Measurements from ENCODE around the gene PHF1. TPM values are rescaled to one million over a fixed set of nuclear protein-coding genes. Genes with fewer than 3 reads are reported as not detected.
A peak's percentile ranks its signal among the peaks of the same experiment; 100 is the strongest.
"Not testable (repeated sequence)": the region's sequence is repeated elsewhere in the genome, so short reads cannot be mapped to it uniquely, and the experiment has no call there.

Gene PHF1
- total RNA-seq, 4 donors from 2014 or later, result 68.5 to 91.5 (median 84.9) TPM

- no peak overlapping the region for H3K4me3 ChIP-seq
- TF ChIP-seq POLR2AphosphoS5 (IDR thresholded peaks at IDR 0.05) (no peak), POLR2A (IDR thresholded peaks at IDR 0.05; ENCODE audit: low read depth) (no peak), EP300 (IDR thresholded peaks at IDR 0.05) (no peak)
- TF ChIP-seq, protein P1, sequence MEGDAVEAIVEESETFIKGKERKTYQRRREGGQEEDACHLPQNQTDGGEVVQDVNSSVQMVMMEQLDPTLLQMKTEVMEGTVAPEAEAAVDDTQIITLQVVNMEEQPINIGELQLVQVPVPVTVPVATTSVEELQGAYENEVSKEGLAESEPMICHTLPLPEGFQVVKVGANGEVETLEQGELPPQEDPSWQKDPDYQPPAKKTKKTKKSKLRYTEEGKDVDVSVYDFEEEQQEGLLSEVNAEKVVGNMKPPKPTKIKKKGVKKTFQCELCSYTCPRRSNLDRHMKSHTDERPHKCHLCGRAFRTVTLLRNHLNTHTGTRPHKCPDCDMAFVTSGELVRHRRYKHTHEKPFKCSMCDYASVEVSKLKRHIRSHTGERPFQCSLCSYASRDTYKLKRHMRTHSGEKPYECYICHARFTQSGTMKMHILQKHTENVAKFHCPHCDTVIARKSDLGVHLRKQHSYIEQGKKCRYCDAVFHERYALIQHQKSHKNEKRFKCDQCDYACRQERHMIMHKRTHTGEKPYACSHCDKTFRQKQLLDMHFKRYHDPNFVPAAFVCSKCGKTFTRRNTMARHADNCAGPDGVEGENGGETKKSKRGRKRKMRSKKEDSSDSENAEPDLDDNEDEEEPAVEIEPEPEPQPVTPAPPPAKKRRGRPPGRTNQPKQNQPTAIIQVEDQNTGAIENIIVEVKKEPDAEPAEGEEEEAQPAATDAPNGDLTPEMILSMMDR (IDR thresholded peaks at IDR 0.05), result no peak
- no peaks in the 10 kb centered on the region for H3K36me3 ChIP-seq
- no peak for DNase-seq (ENCODE audit: extremely low spot score)
- WGBS, result 46% methylated on average over 5 of the region's 5 CpGs
- H3K27me3 ChIP-seq, result no peaks in the 10 kb centered on the region
- no peak overlapping the region for H3K27ac ChIP-seq (replicated peaks in 1 of 4)
- intact Hi-C loops (cut with DNase I), result no loop called here
- H3K9me3 ChIP-seq, result no peaks in the 10 kb centered on the region
- H3K4me1 ChIP-seq, result peaks cover 17 to 26% (median 20%) of the 10 kb centered on the region in 4 donors
These were observed 38.2 kb upstream of the PHF1 start for GRCh38 chr6:33372526-33373123.

DNA sequence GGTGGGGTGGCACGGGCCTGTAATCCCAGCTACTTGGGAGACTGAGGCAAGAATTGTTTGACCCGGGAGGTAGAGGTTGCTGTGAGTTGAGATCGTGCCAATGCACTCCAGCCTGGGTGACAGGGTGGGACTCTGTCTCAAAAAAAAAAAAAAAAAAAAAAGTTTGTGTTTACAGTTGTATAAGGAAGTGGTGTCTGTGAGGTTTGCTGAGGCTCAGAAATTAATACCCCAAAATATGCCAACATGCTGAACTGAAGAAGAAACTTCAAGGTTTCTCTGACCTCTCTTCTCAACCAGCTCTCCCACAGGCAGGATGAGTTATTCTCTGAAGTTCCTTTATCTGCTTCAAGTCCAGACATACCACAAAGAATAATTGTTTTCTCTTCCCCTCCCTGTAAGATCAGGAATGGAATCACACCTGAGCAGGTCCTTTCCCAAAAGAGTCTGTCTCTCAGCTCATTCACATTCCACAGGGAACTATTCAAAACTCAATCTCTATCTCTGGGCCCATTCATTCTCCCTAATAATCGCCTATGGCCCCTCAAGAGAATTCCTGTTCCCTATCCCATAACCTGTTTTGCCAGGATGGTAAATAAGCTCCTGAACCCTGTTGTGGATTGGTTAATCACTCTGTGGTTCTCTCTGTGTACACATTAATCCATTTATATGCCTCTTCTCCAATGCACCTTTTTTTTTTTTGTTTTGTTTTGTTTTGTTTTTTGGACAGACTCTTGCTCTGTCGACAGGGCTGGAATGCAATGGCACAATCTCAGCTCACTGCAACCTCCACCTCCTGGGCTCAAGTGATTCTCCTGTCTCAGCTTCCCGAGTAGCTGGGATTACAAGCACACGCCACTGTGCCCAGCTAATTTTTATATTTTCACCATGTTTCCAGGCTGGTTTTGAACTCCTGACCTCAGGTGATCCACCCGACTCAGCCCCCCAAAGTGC, 36.6 kb upstream of the PHF1 start:
- DNase-seq (ENCODE audit: extremely low spot score), result no peak
- H3K36me3 ChIP-seq, result no peaks in the 10 kb centered on the region
- TF ChIP-seq, protein P1 (IDR thresholded peaks at IDR 0.05), result no peak
- TF ChIP-seq POLR2A (IDR thresholded peaks at IDR 0.05; ENCODE audit: low read depth) (no peak), EP300 (IDR thresholded peaks at IDR 0.05) (no peak), POLR2AphosphoS5 (IDR thresholded peaks at IDR 0.05) (no peak)
- 69% methylated on average over 8 of the region's 8 CpGs for WGBS
- no peaks in the 10 kb centered on the region for H3K9me3 ChIP-seq
- H3K4me1 ChIP-seq, result peaks cover 17 to 26% (median 20%) of the 10 kb centered on the region in 4 donors
- intact Hi-C loops (cut with DNase I), result no loop called here
- no peaks in the 10 kb centered on the region for H3K27me3 ChIP-seq
- H3K4me3 ChIP-seq, result peak overlapping the region in 1 of 4 donors; percentile 30
- peak overlapping the region; percentile 58 to 77 (median 70) for H3K27ac ChIP-seq (replicated peaks in 1 of 4)

DNA sequence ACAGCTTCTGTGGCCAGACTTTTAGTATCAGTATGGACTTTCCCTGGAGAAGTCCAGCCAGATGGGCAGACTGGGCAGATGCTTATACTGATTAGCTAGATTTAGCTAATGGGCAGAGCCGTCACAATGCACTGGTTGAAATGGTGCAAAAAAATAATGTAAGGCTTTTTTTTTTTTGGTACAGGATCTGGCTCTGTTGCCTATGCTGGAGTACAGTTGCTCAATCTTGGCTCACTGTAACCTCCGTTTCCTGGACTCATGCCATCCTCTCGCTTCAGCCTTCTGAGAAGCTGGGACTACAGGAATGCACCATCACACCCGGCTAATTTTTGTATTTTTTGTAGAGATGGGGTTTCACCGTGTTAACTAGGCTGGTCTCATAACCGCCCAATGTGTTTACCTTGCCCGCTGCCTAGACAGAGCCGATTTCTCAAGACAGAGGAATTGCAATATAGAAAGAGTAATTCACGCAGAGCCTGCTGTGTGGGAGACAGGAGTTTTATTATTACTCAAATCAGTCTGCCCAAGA, 35.6 kb upstream of the PHF1 start:
- no peaks in the 10 kb centered on the region for H3K36me3 ChIP-seq
- H3K4me3 ChIP-seq, result peak overlapping the region in 2 of 4 donors; percentile 14 to 30

GRCh38 chr6:33377171-33377570, 33.6 kb upstream of the PHF1 start:
- no peaks in the 10 kb centered on the region for H3K9me3 ChIP-seq
- TF ChIP-seq POLR2A (IDR thresholded peaks at IDR 0.05; ENCODE audit: low read depth) (no peak), POLR2AphosphoS5 (IDR thresholded peaks at IDR 0.05) (no peak), EP300 (IDR thresholded peaks at IDR 0.05) (no peak)
- TF ChIP-seq, protein P1 (IDR thresholded peaks at IDR 0.05), result no peak
- intact Hi-C loops (cut with DNase I), result no loop called here
- WGBS, result 74% methylated on average over 4 of the region's 4 CpGs
- no peak overlapping the region for H3K4me3 ChIP-seq
- H3K27me3 ChIP-seq, result no peaks in the 10 kb centered on the region
- H3K36me3 ChIP-seq, result no peaks in the 10 kb centered on the region
- DNase-seq (ENCODE audit: extremely low spot score), result no peak
- peak overlapping the region in 1 of 4 donors; percentile 77 for H3K27ac ChIP-seq (replicated peaks in 1 of 4)
- H3K4me1 ChIP-seq, result peaks cover 17 to 26% (median 20%) of the 10 kb centered on the region in 4 donors

More for the DNA sequence above, 35.6 kb upstream of the PHF1 start:
- Histone ChIP-seq H3K9me3 (no peaks in the 10 kb centered on the region), H3K27me3 (no peaks in the 10 kb centered on the region), H3K4me1 (peaks cover 17 to 26% (median 20%) of the 10 kb centered on the region in 4 donors), H3K27ac (replicated peaks in 1 of 4) (peak overlapping the region; percentile 58 to 77 (median 70))
- peak; percentile 95 for DNase-seq (ENCODE audit: extremely low spot score)
- intact Hi-C loops (cut with DNase I), result no loop called here
- 15% methylated on average over 9 of the region's 9 CpGs for WGBS
- TF ChIP-seq, protein P1 (IDR thresholded peaks at IDR 0.05), result no peak
- peak; percentile 35 to 53 for TF ChIP-seq POLR2AphosphoS5 (IDR thresholded peaks at IDR 0.05)
- TF ChIP-seq POLR2A (IDR thresholded peaks at IDR 0.05; ENCODE audit: low read depth), result no peak

- H3K4me1 ChIP-seq, result peaks cover 17 to 25% (median 18%) of the 10 kb centered on the region in 4 donors
- H3K36me3 ChIP-seq; H3K27ac ChIP-seq (replicated peaks in 1 of 4); H3K9me3 ChIP-seq; DNase-seq (ENCODE audit: extremely low spot score); intact Hi-C loops (cut with DNase I); H3K4me3 ChIP-seq; H3K27me3 ChIP-seq: not testable (repeated sequence)
- WGBS, result 92% methylated on average over 10 of the region's 10 CpGs
These were observed 31.6 kb upstream of the PHF1 start for GRCh38 chr6:33379184-33379583.

Measured in esophagus muscularis mucosa (tissue), 4 donors.